PC-9 (cell line): Measurements from ENCODE around the gene TOM1L1. TPM values are rescaled to one million over a fixed set of nuclear protein-coding genes. Genes with fewer than 3 reads are reported as not detected.
"Not testable (repeated sequence)": the region's sequence is repeated elsewhere in the genome, so short reads cannot be mapped to it uniquely, and the experiment has no call there.

Experiments
- BruUV-seq: library from RNA; stranded (reverse); fragments of 400-500 nt; replicated peaks from 2 replicates; lab custom pipeline; 2021; lab: Mats Ljungman, UMichigan
- CTCF ChIA-PET: fragments of 300-600 bp; sonication (Branson Sonifier 250); formaldehyde crosslinking; loops from one replicate; lab custom pipeline; 2022; ENCODE audit warnings: antibody characterized with exemption; lab: Charles Lee
- POLR2A ChIA-PET: fragments of 300-600 bp; sonication (Branson Sonifier 250); formaldehyde crosslinking; loops from one replicate; lab custom pipeline; 2022; ENCODE audit warnings: antibody characterized with exemption; ENCODE audit not compliant: unreplicated experiment; lab: Charles Lee
- DNase-seq, 2 experiments: peaks; one replicate each; pipeline versions ENCODE4 v3.0.0 to v3.0.0-alpha.2; 2015 to 2022; ENCODE audit warnings: mixed read lengths in 1 of 2
- H2AFZ ChIP-seq: fragments of 200-600 bp; sonication (generic); 2 replicates; pipeline ENCODE4 v1.8.1; 2017; ENCODE audit warnings: antibody characterized with exemption
- H3F3A ChIP-seq: fragments of 200-600 bp; sonication (generic); 2 replicates; pipeline ENCODE4 v1.8.1; 2017; ENCODE audit warnings: antibody characterized with exemption, mild to moderate bottlenecking, low read depth; ENCODE audit not compliant: insufficient read depth
- H3K27ac ChIP-seq: fragments of 200-600 bp; sonication (generic); 2 replicates; pipeline ENCODE4 v1.6.1; 2016; ENCODE audit warnings: mixed run types
- H3K27me3 ChIP-seq: fragments of 200-600 bp; sonication (generic); 2 replicates; pipeline ENCODE4 v1.6.1; 2016; ENCODE audit warnings: low read depth, mixed run types; ENCODE audit not compliant: insufficient read depth
- H3K36me3 ChIP-seq: fragments of 200-600 bp; sonication (generic); 2 replicates; pipeline ENCODE4 v1.6.1; 2016; ENCODE audit warnings: low read depth, mixed run types
- H3K4me1 ChIP-seq: fragments of 200-600 bp; sonication (generic); replicated peaks from 2 replicates; pipeline ENCODE4 v1.6.1; 2016; ENCODE audit warnings: mixed run types; ENCODE audit not compliant: insufficient read depth
- H3K4me2 ChIP-seq: fragments of 200-600 bp; sonication (generic); 2 replicates; pipeline ENCODE4 v1.6.1; 2017; ENCODE audit warnings: mixed run types
- H3K4me3 ChIP-seq: fragments of 200-600 bp; sonication (generic); 2 replicates; pipeline ENCODE4 v1.6.1; 2016; ENCODE audit warnings: mixed run types
- H3K79me2 ChIP-seq: fragments of 200-600 bp; sonication (generic); 2 replicates; pipeline ENCODE4 v1.6.1; 2017; ENCODE audit warnings: low read depth, mixed run types
- H3K9me2 ChIP-seq: fragments of 200-600 bp; sonication (generic); 2 replicates; pipeline ENCODE4 v1.8.1; 2017; ENCODE audit warnings: mild to moderate bottlenecking; ENCODE audit not compliant: insufficient read depth
- H3K9me3 ChIP-seq: fragments of 200-600 bp; sonication (generic); 2 replicates; pipeline ENCODE4 v1.8.1; 2016; ENCODE audit warnings: low read depth; ENCODE audit not compliant: insufficient read depth
- H4K20me1 ChIP-seq: fragments of 200-600 bp; sonication (generic); 2 replicates; pipeline ENCODE4 v1.8.1; 2017; ENCODE audit not compliant: insufficient read depth
- CTCF ChIP-seq: fragments of 200-600 bp; sonication (generic); conservative IDR thresholded peaks from 2 replicates; pipeline ENCODE4 v1.6.1; 2017; ENCODE audit warnings: mixed run types, antibody characterized with exemption, mild to moderate bottlenecking, moderate library complexity
- EZH2 ChIP-seq: fragments of 200-600 bp; sonication (generic); IDR thresholded peaks from 2 replicates; pipeline ENCODE4 v1.8.0; 2017; ENCODE audit warnings: antibody characterized with exemption, low read depth
- intact Hi-C: fragments of 100-400 bp; cut with micrococcal nuclease; formaldehyde crosslinking; loops from one replicate; pipeline ENCODE4 v1.10.0; 2022; ENCODE audit not compliant: unreplicated experiment
- total RNA-seq: library from RNA; stranded (reverse); gene quantifications from 2 replicates; pipeline ENCODE4 v1.2.3, GENCODE V29; 2021

TOM1L1 gene
- total RNA-seq, 1 experiment from 2014 or later: 46.8 TPM

DNA sequence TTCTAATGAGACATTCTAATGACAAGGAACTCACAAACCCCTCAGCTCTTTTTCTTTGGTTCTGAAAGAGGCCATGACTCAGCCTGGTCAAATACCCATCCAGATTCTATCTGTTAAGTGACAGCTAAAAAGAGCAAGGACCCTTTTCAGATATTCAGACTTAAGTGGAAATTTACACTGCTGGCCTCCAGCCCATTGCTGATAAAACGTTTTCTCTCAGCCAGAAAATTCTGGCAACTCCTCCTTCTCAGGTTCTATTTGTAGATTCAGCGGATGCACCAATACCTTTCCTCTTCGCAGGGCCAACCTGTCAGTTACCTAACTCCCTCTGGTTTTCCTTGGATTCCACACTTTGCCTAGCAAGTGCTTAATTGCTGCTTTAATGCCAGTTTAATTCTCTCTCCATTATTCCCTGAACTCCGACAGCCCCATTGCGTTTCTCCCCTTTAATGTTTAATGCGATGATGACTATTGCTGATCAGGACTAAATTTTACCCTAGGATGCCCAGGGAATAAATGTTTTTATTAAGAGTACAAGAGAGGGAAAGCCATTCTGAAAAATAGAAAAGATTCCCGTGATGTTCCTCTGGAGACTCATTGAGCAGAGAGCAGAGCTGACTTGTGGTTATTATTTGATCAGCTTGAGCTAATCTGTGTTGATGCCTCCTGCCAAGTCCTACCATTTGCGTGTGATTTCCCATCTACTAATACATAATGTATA is 35.9 kb upstream of the TOM1L1 start:
- ChIA-PET CTCF (no interaction called here), POLR2A (no interaction called here)
- H3K27me3 ChIP-seq: peaks cover 5% of the 10 kb centered on the region; the same call in 1 of the 2 replicates
- intact Hi-C loops: no loop called here
- DNase-seq: no peak
- no peaks in the 10 kb centered on the region for H3K4me1 ChIP-seq
- H4K20me1 ChIP-seq: no peaks in the 10 kb centered on the region
- no peaks in the 10 kb centered on the region for H3K9me3 ChIP-seq
- TF ChIP-seq EZH2 (no peak), CTCF (no peak)
- no TSS peak for BruUV-seq
- H3K9me2 ChIP-seq: no peaks in the 10 kb centered on the region; the same call in 1 of the 2 replicates
- H3K79me2 ChIP-seq: no peaks in the 10 kb centered on the region
- no peaks in the 10 kb centered on the region for H3F3A ChIP-seq
- H3K27ac ChIP-seq: no peak overlapping the region
- no peaks in the 10 kb centered on the region for H3K36me3 ChIP-seq
- H2AFZ ChIP-seq: no peak overlapping the region
- H3K4me2 ChIP-seq: no peak overlapping the region
- H3K4me3 ChIP-seq: no peak overlapping the region

GRCh38 chr17:54867634-54868033 is 33.0 kb upstream of the TOM1L1 start:
- Histone ChIP-seq H3K4me1 (no peaks in the 10 kb centered on the region), H3K9me3 (no peaks in the 10 kb centered on the region), H3K4me3 (no peak overlapping the region), H2AFZ (no peak overlapping the region), H3K36me3 (no peaks in the 10 kb centered on the region), H3K4me2 (no peak overlapping the region), H4K20me1 (no peaks in the 10 kb centered on the region), H3K9me2 (no peaks in the 10 kb centered on the region; the same call in 1 of the 2 replicates), H3F3A (no peaks in the 10 kb centered on the region), H3K27me3 (peaks cover 5% of the 10 kb centered on the region; the same call in 1 of the 2 replicates), H3K79me2 (no peaks in the 10 kb centered on the region), H3K27ac (no peak overlapping the region)
- BruUV-seq: no TSS peak
- intact Hi-C loops: no loop called here
- ChIA-PET POLR2A (no interaction called here), CTCF (no interaction called here)
- TF ChIP-seq EZH2 (no peak), CTCF (no peak)
- no peak for DNase-seq

GRCh38 chr17:54870671-54871175 is 29.9 kb upstream of the TOM1L1 start:
- H2AFZ ChIP-seq: no peak overlapping the region
- no peaks in the 10 kb centered on the region for H3F3A ChIP-seq
- CTCF ChIA-PET: no interaction called here

GRCh38 chr17:54875906-54876305 is 24.7 kb upstream of the TOM1L1 start:
- H3K9me2 ChIP-seq, H3K27ac ChIP-seq, H3K4me3 ChIP-seq, BruUV-seq, H3K4me1 ChIP-seq, CTCF ChIA-PET, intact Hi-C loops, DNase-seq, POLR2A ChIA-PET, H3K4me2 ChIP-seq, H3F3A ChIP-seq, H3K9me3 ChIP-seq, H3K36me3 ChIP-seq, H3K79me2 ChIP-seq, H4K20me1 ChIP-seq, H2AFZ ChIP-seq, H3K27me3 ChIP-seq: not testable (repeated sequence)

More at GRCh38 chr17:54870671-54871175, 29.9 kb upstream of the TOM1L1 start:
- intact Hi-C loops: no loop called here
- no peaks in the 10 kb centered on the region for H3K4me1 ChIP-seq
- H3K4me2 ChIP-seq: no peak overlapping the region
- POLR2A ChIA-PET: no interaction called here
- no peaks in the 10 kb centered on the region for H3K79me2 ChIP-seq
- H3K9me3 ChIP-seq: no peaks in the 10 kb centered on the region
- H3K4me3 ChIP-seq: no peak overlapping the region
- no peaks in the 10 kb centered on the region; the same call in 1 of the 2 replicates for H3K9me2 ChIP-seq
- H3K27me3 ChIP-seq: no peaks in the 10 kb centered on the region; the same call in 1 of the 2 replicates
- H3K27ac ChIP-seq: no peak overlapping the region
- no peak for DNase-seq
- no peak for TF ChIP-seq EZH2
- TF ChIP-seq CTCF: no peak
- no peaks in the 10 kb centered on the region for H4K20me1 ChIP-seq
- H3K36me3 ChIP-seq: no peaks in the 10 kb centered on the region
- BruUV-seq: no TSS peak
